Measurements from ENCODE around the gene MBD4.

GRCh38 chr3:129453732-129454131, 14.0 kb upstream of the MBD4 start:
- no peak for TF ChIP-seq CTCF (IDR thresholded peaks at IDR 0.05 in 2 of 3, conservative IDR thresholded peaks at IDR 0.05 in 1 of 3; ENCODE audit: control insufficient read depth in 2 of 3, extremely low read depth in 1 of 3, insufficient read depth in 1 of 3, low read depth in 3 of 3, low read length in 3 of 3)
- no peak for TF ChIP-seq MTA3 (IDR thresholded peaks at IDR 0.05; ENCODE audit: borderline replicate concordance, low read length)
- TF ChIP-seq JUND (IDR thresholded peaks at IDR 0.05; ENCODE audit: low read depth, low read length): no peak
- no peak for TF ChIP-seq POLR2A (IDR thresholded peaks at IDR 0.05; ENCODE audit: low read depth, low read length)
- TF ChIP-seq MXI1 (IDR thresholded peaks at IDR 0.05; ENCODE audit: low read depth, low read length): no peak
- no peak for TF ChIP-seq CBX5 (IDR thresholded peaks at IDR 0.05; ENCODE audit: low read depth)
- no peak for TF ChIP-seq SIX5 (IDR thresholded peaks at IDR 0.05; ENCODE audit: low read depth, low read length, severe bottlenecking)
- no peak for TF ChIP-seq ZBTB33 (IDR thresholded peaks at IDR 0.05)
- no peak for TF ChIP-seq KAT2A (conservative IDR thresholded peaks at IDR 0.05; ENCODE audit: control insufficient read depth, low read depth, low read length)
- no peak for TF ChIP-seq ZBTB40 (IDR thresholded peaks at IDR 0.05; ENCODE audit: borderline replicate concordance)
- TF ChIP-seq E2F4 (IDR thresholded peaks at IDR 0.05; ENCODE audit: low read depth, low read length): no peak

Measured in GM12878 (cell line).